Central memory CD4-positive, alpha-beta T cell (primary cell): ENCODE measurements around the gene FAM81A.
"Not testable (repeated sequence)": the region's sequence is repeated elsewhere in the genome, so short reads cannot be mapped to it uniquely, and the experiment has no call there.

Source experiments
- DNase-seq: peaks from one replicate; pipeline ENCODE4 v3.0.0; 2022

FAM81A gene

GRCh38 chr15:59491062-59491461 is 53.1 kb downstream of the FAM81A start:
- DNase-seq: no peak

- DNase-seq: peak; percentile 45
Measured at GRCh38 chr15:59492389-59493377, 54.7 kb downstream of the FAM81A start.

- DNase-seq: no peak
Measured at GRCh38 chr15:59501597-59501996, 63.6 kb downstream of the FAM81A start.

- DNase-seq: no peak
Measured at GRCh38 chr15:59515190-59515589, 77.2 kb downstream of the FAM81A start.

GRCh38 chr15:59516655-59517461 is 78.9 kb downstream of the FAM81A start:
- no peak for DNase-seq

GRCh38 chr15:59519329-59519728 is 81.3 kb downstream of the FAM81A start:
- no peak for DNase-seq

- DNase-seq: no peak
Measured at GRCh38 chr15:59521443-59521842, 83.5 kb downstream of the FAM81A start.

- peak; percentile 50 for DNase-seq
Measured at GRCh38 chr15:59522988-59523461, 85.0 kb downstream of the FAM81A start.

GRCh38 chr15:59523702-59524101 is 85.7 kb downstream of the FAM81A start:
- DNase-seq: no peak

GRCh38 chr15:59524331-59524731 is 86.3 kb downstream of the FAM81A start:
- DNase-seq: no peak

GRCh38 chr15:59526466-59526865 is 88.5 kb downstream of the FAM81A start:
- not testable (repeated sequence) for DNase-seq

- DNase-seq: no peak
Measured at GRCh38 chr15:59528429-59528828, 90.4 kb downstream of the FAM81A start.

- DNase-seq: peak; percentile 53
Measured at GRCh38 chr15:59528961-59529402, 91.0 kb downstream of the FAM81A start.

- DNase-seq: no peak
Measured at GRCh38 chr15:59531066-59531675, 93.2 kb downstream of the FAM81A start.

GRCh38 chr15:59532770-59533379 is 94.9 kb downstream of the FAM81A start:
- DNase-seq: no peak

GRCh38 chr15:59536553-59536952 is 98.6 kb downstream of the FAM81A start:
- DNase-seq: no peak

- DNase-seq: no peak
Measured at GRCh38 chr15:59537403-59537802, 99.4 kb downstream of the FAM81A start.

- DNase-seq: no peak
Measured at GRCh38 chr15:59538494-59538893, 100.5 kb downstream of the FAM81A start.

- DNase-seq: no peak
Measured at GRCh38 chr15:59539799-59540198, 101.8 kb downstream of the FAM81A start.

- DNase-seq: no peak
Measured at GRCh38 chr15:59540654-59541053, 102.7 kb downstream of the FAM81A start.

GRCh38 chr15:59541750-59542149 is 103.8 kb downstream of the FAM81A start:
- no peak for DNase-seq
